ENCODE measurements around the gene MUC2.

Gene MUC2

GRCh38 chr11:1088927-1089737 is 14.5 kb downstream of the MUC2 start:
- DNase-seq, result no peak

DNA sequence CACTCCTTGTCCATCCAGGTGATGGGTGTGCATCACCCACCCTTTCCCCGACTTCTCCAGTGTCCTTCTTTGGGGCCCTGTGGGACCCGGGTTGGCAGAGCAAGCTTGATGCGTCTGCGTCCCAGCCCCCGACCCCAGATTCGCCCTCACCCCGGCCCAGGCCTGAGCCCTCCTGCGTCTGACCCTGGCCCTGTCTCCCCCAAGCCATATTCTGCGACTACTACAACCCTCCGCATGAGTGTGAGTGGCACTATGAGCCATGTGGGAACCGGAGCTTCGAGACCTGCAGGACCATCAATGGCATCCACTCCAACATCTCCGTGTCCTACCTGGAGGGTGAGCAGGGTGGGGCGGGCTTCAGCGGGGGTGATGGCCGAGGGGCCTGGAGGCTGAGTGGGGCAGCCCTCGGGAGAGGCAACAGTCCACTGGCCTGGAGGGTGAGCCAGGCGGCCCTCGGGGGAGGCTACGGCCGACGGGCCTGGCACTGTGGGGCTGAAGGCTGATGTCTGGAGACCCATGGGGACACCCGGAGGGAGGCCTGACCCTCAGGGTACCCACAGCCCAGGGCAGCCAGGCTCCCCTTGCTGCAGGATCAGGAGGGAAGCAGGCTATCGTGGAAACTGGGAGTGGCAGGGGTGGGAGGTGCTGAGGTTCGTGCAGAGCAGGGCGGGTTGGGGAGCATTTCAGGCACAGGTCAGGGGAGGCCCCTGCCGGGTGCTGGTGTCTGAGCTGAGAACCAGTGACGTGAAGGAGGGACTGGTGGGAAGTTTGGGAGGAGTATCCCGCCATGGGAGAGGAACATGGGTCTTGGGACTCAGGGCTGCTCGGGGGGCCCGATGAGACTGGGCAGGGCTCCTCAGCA is 15.3 kb downstream of the MUC2 start:
- DNase-seq, result no peak

- no peak for DNase-seq
Observed at GRCh38 chr11:1090600-1091331, 16.1 kb downstream of the MUC2 start.

GRCh38 chr11:1091332-1092083 is 16.8 kb downstream of the MUC2 start:
- DNase-seq, result no peak

DNA sequence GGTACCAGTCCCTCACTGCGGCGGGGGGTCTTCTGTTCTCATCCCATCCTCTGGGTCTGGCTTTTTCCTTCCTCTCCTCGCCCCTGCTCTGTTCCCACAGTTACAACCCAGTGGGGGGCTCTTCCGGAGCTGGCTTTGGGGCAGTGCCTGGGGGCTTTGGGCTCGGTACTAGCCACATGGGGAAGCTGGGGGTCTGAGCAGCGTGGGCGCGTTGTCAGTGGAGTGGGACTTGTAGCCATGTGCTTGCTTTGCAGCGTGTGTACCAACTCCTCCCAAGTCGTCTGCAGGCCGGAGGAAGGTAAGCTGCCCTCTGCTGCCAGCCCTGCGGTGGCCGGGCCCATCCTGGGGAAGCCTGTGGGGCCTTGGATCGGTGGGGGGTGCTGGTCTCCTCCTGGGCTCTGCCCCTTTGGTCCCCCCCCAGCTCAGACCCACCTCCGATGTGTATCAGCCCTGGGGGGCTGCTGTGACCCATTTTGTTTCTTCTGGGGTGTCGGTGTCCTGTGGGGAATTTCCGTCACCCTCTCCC is 17.5 kb downstream of the MUC2 start:
- no peak for DNase-seq

- no peak for DNase-seq
Observed at GRCh38 chr11:1092919-1093318, 18.2 kb downstream of the MUC2 start.

DNA sequence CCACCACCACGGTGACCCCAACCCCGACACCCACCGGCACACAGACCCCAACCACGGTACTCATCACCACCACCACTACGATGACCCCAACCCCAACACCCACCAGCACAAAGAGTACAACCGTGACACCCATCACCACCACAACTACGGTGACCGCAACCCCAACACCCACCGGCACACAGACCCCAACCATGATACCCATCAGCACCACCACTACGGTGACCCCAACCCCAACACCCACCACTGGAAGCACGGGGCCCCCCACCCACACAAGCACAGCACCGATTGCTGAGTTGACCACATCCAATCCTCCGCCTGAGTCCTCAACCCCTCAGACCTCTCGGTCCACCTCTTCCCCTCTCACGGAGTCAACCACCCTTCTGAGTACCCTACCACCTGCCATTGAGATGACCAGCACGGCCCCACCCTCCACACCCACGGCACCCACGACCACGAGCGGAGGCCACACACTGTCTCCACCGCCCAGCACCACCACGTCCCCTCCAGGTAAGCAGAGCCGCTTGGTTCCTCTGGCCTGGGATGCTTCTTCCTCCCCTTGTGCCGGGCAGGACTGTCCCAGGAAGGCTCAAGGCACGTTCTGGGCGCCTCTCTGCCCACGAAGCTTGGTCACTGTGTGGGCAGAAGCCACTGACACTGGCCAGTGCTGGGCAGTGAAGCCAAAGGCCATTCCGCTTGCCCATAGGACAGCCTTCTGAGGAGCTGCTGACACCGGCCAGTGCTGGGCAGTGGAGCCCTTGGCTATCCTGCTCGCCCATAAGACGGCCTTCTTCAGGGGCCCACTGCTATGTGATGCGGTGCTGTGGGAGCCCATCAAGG is 25.1 kb downstream of the MUC2 start:
- no peak for DNase-seq

DNA sequence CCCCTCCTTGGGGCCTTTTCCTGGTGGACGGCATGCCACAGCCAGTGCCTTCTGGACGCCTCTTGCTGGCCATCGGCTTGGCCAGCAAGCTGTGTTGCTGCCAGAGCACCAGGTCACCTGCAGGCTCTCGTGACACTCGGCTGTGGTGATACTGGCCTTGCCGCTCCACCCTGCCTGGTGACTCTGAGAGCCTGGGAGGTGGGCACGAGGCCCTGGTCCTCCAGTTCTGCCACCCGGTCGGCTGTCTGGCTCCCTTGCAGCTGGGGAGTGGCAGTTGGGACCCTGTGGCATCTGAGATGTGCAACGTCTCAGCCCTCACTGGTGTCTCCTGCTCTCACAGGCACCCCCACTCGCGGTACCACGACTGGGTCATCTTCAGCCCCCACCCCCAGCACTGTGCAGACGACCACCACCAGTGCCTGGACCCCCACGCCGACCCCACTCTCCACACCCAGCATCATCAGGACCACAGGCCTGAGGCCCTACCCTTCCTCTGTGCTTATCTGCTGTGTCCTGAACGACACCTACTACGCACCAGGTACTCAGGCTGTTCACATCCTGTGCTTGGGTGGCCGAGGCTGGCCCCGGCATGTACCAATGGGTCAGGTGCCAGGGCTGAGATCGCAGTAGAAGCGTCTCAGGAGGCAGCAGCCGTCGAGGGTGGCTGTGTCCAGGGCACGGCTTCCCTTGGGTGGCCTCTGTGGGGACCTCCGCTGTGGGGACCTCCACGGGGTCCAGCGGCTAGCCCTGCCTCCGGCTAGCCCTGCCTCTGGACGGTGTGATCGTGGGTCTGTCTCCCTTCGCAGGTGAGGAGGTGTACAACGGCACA is 26.0 kb downstream of the MUC2 start:
- DNase-seq, result no peak

- DNase-seq, result no peak
Observed at GRCh38 chr11:1101318-1102089, 26.8 kb downstream of the MUC2 start.

DNA sequence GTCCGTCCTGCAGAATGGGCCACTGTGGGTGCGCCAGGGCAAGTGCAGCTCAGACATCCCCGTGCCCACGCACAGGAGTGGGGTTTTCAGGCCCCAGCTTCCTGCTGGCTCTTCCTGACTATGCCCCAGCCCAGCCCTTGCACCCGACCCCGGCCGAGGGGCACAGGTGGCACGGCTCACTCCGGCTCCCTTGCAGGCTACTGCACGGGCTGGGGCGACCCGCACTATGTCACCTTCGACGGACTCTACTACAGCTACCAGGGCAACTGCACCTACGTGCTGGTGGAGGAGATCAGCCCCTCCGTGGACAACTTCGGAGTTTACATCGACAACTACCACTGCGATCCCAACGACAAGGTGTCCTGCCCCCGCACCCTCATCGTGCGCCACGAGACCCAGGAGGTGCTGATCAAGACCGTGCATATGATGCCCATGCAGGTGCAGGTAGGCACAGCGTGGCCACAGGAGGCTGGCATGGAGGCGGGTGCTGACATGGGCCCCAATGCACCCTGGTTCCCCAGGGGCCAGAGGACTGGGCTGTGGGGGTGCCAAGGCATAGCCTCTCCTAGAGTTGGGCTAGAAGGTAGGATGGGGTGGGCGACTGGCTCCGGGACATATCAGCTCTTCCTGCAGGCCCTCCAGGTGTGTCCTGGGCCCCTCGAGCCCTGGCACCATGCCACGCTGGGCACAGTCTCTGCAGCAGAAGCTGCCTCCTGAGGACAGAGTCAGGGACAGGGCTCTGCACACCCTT is 27.7 kb downstream of the MUC2 start:
- DNase-seq, result no peak

GRCh38 chr11:1102996-1103395 is 28.3 kb downstream of the MUC2 start:
- no peak for DNase-seq

GRCh38 chr11:1103401-1104360 is 29.0 kb downstream of the MUC2 start:
- DNase-seq, result no peak

DNA sequence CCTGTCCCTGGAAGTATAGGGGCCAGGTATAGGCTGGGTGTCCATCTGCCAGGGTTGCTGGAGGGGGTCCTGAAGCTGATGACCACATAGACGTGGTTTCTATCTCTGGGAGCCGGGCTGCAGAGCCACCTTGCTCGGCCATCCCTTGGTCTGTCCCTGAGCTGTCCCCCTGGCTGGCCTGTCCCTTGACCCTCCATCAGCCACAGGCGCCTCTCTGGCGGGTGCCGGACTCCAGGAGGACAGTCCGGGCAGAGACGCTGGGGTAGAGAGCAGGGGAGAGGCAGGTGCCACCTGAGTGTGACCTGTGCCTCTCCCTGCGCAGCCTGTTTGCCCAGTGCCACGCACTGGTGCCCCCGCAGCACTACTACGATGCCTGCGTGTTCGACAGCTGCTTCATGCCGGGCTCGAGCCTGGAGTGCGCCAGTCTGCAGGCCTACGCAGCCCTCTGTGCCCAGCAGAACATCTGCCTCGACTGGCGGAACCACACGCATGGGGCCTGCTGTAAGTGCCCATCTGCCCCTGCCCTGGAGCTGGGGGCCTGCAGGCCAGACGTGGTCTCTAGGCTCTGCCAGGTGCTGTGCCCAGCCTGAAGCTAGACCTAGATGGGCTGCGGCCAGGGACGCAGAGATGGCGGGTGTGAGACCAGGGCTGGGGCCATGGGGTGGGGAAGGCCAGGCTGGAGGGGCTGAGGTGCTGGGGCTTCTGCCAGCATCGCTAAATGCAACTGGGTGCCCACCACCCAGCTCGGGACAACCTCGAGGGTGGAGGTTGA is 29.9 kb downstream of the MUC2 start:
- no peak for DNase-seq

- no peak for DNase-seq
Observed at GRCh38 chr11:1105183-1105565, 30.5 kb downstream of the MUC2 start.

- DNase-seq, result no peak
Observed at GRCh38 chr11:1106387-1106786, 31.7 kb downstream of the MUC2 start.

DNA sequence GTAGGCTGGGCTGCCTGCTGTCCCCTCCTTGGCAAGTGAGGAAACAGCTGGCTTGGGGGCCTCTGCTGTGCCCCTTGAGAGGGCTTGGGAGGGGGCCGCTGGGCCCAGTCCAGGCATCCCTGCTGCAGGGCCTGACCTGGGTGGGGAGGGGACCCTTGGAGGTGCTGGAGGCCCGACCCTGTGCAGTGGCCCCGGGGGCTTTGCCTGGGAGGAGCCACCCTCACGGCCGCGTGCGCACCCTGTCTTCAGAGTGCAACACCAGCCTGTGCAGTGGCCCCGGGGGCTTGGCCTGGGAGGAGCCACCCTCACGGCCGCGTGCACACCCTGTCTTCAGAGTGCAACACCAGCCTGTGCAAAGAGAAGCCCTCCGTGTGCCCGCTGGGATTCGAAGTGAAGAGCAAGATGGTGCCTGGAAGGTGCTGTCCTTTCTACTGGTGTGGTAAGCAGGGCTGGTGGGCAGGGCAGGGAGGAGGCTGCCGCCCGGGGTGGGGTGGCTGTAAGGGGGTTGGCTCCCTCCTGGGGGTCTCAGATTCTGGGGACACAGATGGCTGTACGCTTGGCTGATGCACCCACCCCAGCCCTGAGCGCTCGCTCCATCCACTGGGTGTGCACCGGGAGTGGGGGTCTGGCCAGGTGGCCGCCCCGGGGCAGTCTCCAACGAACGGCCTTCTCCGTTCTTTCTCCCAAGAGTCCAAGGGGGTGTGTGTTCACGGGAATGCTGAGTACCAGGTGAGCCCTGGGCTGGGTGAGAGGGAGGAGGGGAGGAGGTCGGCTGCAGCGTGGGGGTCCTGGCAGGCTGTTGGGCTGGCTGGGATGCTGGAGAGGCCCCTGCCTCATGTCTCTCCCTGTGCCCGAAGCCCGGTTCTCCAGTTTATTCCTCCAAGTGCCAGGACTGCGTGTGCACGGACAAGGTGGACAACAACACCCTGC is 32.9 kb downstream of the MUC2 start:
- DNase-seq, result no peak
